Activated B cell treated with CpG ODN at 0.5 μM for 24 hours (primary cell): ENCODE results near the gene OPA3. TPM values are rescaled to one million over a fixed set of nuclear protein-coding genes. Genes with fewer than 3 reads are reported as not detected.

Experiments used
- ATAC-seq: fragments of 200-7000 bp; cut with Tn5 transposase; one replicate; pipeline ENCODE4 v1.10.0; 2021; ENCODE audit warnings: low read depth, mild to moderate bottlenecking, moderate library complexity
- CTCF ChIA-PET: fragments of 350-600 bp; sonication (Branson Sonifier 250); formaldehyde crosslinking; loops from one replicate; lab custom pipeline; 2021; ENCODE audit warnings: antibody characterized with exemption; lab: Charles Lee
- POLR2A ChIA-PET: fragments of 350-600 bp; sonication (Branson Sonifier 250); formaldehyde crosslinking; loops from one replicate; lab custom pipeline; 2021; ENCODE audit warnings: antibody characterized with exemption; lab: Charles Lee
- DNase-seq: peaks from one replicate; pipeline ENCODE4 v3.0.0; 2022
- H3K27ac Mint-ChIP-seq: one replicate; pipeline ENCODE4 v1.8.0; 2020; ENCODE audit warnings: mixed read lengths
- H3K27me3 Mint-ChIP-seq: one replicate; pipeline ENCODE4 v1.8.0; 2021; ENCODE audit warnings: mixed read lengths
- H3K36me3 Mint-ChIP-seq: one replicate; pipeline ENCODE4 v1.8.0; 2021; ENCODE audit warnings: low read depth, mixed read lengths
- H3K4me1 Mint-ChIP-seq: one replicate; pipeline ENCODE4 v1.8.0; 2021; ENCODE audit warnings: mixed read lengths
- H3K4me3 Mint-ChIP-seq: one replicate; pipeline ENCODE4 v1.8.0; 2020; ENCODE audit warnings: mild to moderate bottlenecking, mixed read lengths
- H3K9me3 Mint-ChIP-seq: one replicate; pipeline ENCODE4 v1.8.0; 2020; ENCODE audit warnings: mixed read lengths
- intact Hi-C: fragments of 100-400 bp; cut with micrococcal nuclease; formaldehyde crosslinking; loops from one replicate; pipeline ENCODE4 v1.15.1; 2024
- total RNA-seq: library from RNA; stranded (reverse); gene quantifications from 2 replicates; pipeline ENCODE4 v1.2.3, GENCODE V29; 2022
- TF ChIP-seq, protein P1 (sequence below): fragments of 200-600 bp; IDR thresholded peaks from one replicate; pipeline ENCODE4 v1.8.0; 2022; ENCODE audit warnings: antibody characterized with exemption, mild to moderate bottlenecking

The OPA3 gene
- total RNA-seq, 1 donor from 2014 or later = 14.4 TPM

DNA sequence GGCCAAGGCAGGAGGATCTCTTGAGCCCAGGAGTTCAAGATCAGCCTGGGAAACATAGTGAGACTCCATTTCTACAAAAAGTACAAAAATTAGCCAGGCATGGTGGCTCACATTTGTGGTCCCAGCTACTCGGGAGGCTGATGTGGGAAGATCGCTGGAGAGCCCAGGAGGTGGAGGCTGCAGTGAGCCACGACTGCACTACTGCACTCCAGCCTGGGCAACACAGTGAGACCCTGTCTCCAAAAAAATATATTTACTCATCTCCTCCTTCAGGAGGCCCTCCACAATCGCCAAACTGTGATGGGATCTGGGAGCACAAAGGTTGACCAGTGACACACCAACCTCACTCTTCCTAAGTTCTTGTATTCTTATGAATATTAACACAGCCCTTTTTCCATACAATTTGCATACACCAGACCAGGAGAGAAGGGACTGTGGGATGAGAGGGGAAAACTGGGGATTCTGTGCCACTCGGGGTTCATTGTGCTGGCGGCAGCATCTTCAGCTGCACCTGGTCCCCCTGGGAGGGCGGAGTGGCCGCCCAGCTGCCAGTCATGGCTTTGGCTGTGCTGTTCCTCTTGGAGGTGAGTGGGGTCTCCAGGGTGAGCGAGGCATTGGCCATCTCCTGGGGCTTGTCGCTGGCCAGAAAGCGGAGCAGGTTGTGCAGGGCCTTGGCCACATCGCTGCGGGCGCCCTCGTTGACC is 5.8 kb upstream of the OPA3 start:
- no peaks in the 10 kb centered on the region for H3K9me3 Mint-ChIP-seq
- CTCF ChIA-PET = interaction anchor here (0.6 kb wide), 1 partner anchor 102 kb away, joined by 3 read pairs; the partner anchor contains the start of gene QPCTL
- DNase-seq (no peak), ATAC-seq (no peak)
- H3K4me1 Mint-ChIP-seq = no peaks in the 10 kb centered on the region
- no peak overlapping the region for H3K4me3 Mint-ChIP-seq
- peaks cover 32% of the 10 kb centered on the region for H3K27me3 Mint-ChIP-seq
- TF ChIP-seq, protein P1, sequence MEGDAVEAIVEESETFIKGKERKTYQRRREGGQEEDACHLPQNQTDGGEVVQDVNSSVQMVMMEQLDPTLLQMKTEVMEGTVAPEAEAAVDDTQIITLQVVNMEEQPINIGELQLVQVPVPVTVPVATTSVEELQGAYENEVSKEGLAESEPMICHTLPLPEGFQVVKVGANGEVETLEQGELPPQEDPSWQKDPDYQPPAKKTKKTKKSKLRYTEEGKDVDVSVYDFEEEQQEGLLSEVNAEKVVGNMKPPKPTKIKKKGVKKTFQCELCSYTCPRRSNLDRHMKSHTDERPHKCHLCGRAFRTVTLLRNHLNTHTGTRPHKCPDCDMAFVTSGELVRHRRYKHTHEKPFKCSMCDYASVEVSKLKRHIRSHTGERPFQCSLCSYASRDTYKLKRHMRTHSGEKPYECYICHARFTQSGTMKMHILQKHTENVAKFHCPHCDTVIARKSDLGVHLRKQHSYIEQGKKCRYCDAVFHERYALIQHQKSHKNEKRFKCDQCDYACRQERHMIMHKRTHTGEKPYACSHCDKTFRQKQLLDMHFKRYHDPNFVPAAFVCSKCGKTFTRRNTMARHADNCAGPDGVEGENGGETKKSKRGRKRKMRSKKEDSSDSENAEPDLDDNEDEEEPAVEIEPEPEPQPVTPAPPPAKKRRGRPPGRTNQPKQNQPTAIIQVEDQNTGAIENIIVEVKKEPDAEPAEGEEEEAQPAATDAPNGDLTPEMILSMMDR = no peak
- no peak overlapping the region for H3K27ac Mint-ChIP-seq
- intact Hi-C loops = no loop called here
- POLR2A ChIA-PET = no interaction called here
- no peaks in the 10 kb centered on the region for H3K36me3 Mint-ChIP-seq

DNA sequence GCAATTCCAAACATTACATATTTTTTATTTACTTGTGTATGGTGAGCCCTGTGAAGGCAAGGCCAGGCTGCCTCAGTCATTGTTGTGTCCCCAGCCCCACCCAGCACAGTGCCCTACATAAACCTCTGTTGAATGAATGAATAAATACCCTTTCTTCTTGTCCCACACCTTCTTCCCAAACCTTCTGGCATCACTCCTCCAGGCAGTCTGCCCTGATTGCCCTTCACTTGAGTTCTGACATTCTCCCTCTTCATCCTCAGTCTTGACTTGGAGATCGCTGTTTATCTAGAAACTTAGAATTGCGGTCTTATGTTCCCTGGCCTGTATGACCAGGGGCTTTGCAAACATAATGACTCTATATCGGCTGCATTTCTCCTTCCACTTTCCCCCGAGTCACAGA is 5.2 kb upstream of the OPA3 start:
- Mint-ChIP-seq H3K4me1 (peaks cover 2% of the 10 kb centered on the region), H3K9me3 (no peaks in the 10 kb centered on the region), H3K27me3 (peaks cover 28% of the 10 kb centered on the region), H3K36me3 (no peaks in the 10 kb centered on the region), H3K4me3 (no peak overlapping the region), H3K27ac (no peak overlapping the region)
- POLR2A ChIA-PET = no interaction called here
- DNase-seq = no peak
- TF ChIP-seq, protein P1 = no peak
- intact Hi-C loops = no loop called here
- CTCF ChIA-PET = no interaction called here
- ATAC-seq = no peak

DNA sequence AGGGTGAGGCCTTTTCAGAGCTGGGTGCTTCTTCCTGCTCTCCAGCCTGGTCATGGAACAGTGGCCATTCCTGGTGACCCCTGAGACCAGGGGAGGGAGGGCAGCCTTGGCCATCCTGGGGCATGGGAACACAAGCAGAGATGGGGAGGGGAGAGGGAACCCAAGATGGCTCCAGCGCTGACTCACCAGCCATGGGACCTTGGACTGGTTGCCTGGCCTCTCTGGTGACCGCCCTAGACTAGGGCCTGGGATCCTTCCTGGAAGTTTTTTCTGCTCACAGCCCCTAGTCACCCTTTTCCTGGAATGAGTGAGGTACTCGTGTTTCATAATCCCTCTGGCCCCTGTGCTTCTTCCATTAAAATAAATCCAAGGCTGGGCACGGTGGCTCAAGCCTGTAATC is 3.3 kb upstream of the OPA3 start:
- CTCF ChIA-PET = no interaction called here
- Mint-ChIP-seq H3K27ac (no peak overlapping the region), H3K9me3 (no peaks in the 10 kb centered on the region), H3K36me3 (peaks cover 6% of the 10 kb centered on the region), H3K4me1 (peaks cover 11% of the 10 kb centered on the region), H3K27me3 (peaks cover 24% of the 10 kb centered on the region), H3K4me3 (no peak overlapping the region)
- DNase-seq (no peak), ATAC-seq (no peak)
- POLR2A ChIA-PET = interaction anchor here (0.7 to 1.6 kb wide), 2 partner anchors 54 to 542 kb away, joined by 5 to 6 read pairs; no protein-coding TSS in a partner anchor
- TF ChIP-seq, protein P1 = no peak
- intact Hi-C loops = no loop called here

DNA sequence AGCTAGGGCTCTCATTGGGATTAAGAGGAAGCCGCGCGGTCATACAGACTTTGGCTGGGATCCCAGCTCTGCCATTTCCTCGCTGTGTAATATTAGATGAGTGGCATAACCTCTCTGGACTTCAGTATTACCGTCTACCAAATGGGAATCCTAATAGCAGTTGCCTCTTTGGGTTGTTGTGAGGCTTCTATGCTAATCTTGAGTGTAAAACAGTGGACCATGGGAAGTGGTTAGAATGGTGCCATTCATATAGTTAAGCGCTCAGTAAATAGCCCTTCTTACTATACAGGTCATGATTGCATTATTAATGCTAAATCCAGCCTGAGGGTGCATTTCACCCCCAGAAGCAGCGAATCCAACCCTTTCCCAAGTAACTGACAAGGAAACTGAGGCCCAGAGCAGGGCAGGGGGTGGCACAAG is 566 bp upstream of the OPA3 start:
- POLR2A ChIA-PET = interaction anchor here (0.6 to 2.1 kb wide), 11 partner anchors 26 to 857 kb away, joined by 3 to 18 read pairs (median 6); partner anchors contain the start of genes FBXO46 and FOSB
- peak overlapping the region; percentile 98 for H3K27ac Mint-ChIP-seq
- TF ChIP-seq, protein P1 = no peak
- H3K36me3 Mint-ChIP-seq = peaks cover 14% of the 10 kb centered on the region
- H3K4me3 Mint-ChIP-seq = peak overlapping the region; percentile 96
- peaks cover 11% of the 10 kb centered on the region for H3K27me3 Mint-ChIP-seq
- H3K4me1 Mint-ChIP-seq = peaks cover 13% of the 10 kb centered on the region
- intact Hi-C loops = loop anchor here (2.0 kb wide), 2 partner anchors 70 to 88 kb away; partner anchors contain the start of gene RTN2
- ATAC-seq (no peak), DNase-seq (no peak)
- CTCF ChIA-PET = interaction anchor here (1.0 to 1.9 kb wide), 3 partner anchors 58 to 108 kb away, joined by 3 to 5 read pairs (median 3); no protein-coding TSS in a partner anchor
- H3K9me3 Mint-ChIP-seq = no peaks in the 10 kb centered on the region

DNA sequence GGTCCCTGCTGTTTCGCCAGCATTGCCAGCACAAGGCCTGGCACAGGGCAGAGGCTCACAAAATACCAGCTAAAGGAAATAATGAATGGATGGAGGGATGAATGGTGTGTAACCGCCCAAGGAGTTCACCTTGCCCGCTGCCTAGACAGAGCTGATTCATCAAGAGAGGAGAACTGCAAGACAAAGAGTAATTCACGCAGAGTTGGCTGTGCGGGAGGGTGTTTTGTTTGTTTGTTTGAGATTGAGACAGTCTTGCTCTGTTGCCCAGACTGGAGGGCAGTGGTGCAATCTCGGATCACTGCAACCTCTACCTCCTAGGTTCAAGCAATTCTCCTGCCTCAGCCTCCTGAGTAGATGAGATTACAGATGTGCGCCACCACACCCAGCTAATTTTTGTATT is 3.0 kb downstream of the OPA3 start:
- H3K36me3 Mint-ChIP-seq = peaks cover 16% of the 10 kb centered on the region
- H3K4me3 Mint-ChIP-seq = no peak overlapping the region
- ATAC-seq (no peak), DNase-seq (no peak)
- H3K27me3 Mint-ChIP-seq = no peaks in the 10 kb centered on the region
- no peaks in the 10 kb centered on the region for H3K9me3 Mint-ChIP-seq
- CTCF ChIA-PET = interaction anchor here (1.0 kb wide), 1 partner anchor 23 kb away, joined by 3 read pairs; no protein-coding TSS in a partner anchor
- peak overlapping the region; percentile 18 for H3K27ac Mint-ChIP-seq
- intact Hi-C loops = no loop called here
- POLR2A ChIA-PET = no interaction called here
- H3K4me1 Mint-ChIP-seq = peaks cover 13% of the 10 kb centered on the region
- TF ChIP-seq, protein P1 = no peak
